HG02763 (cell line): ENCODE results near the gene SLC39A1.
"Not testable (repeated sequence)": the region's sequence is repeated elsewhere in the genome, so short reads cannot be mapped to it uniquely, and the experiment has no call there.

ENCODE experiments used
- ATAC-seq: cut with Tn5 transposase; IDR thresholded peaks from one replicate; pipeline ENCODE4 v1.9.1; 2021; ENCODE audit warnings: mild to moderate bottlenecking, moderate library complexity; ENCODE audit not compliant: unreplicated experiment

The SLC39A1 gene

GRCh38 chr1:153963030-153963849 lies at the start of gene SLC39A1:
TSS of gene SLC39A1 (minus strand) at chr1:153963537. CDS start at chr1:153962715, 822 bp downstream.
- ATAC-seq: peak; percentile 48

- not testable (repeated sequence) for ATAC-seq
Measured at GRCh38 chr1:154012543-154012942, 49.2 kb upstream of the SLC39A1 start.

- no peak for ATAC-seq
Measured at GRCh38 chr1:154012129-154012528, 48.8 kb upstream of the SLC39A1 start.

GRCh38 chr1:154006136-154006535 lies 42.8 kb upstream of the SLC39A1 start:
- ATAC-seq: no peak

- ATAC-seq: no peak
Measured at GRCh38 chr1:154000420-154000819, 37.1 kb upstream of the SLC39A1 start.

GRCh38 chr1:153996882-153997281 lies 33.5 kb upstream of the SLC39A1 start:
- not testable (repeated sequence) for ATAC-seq

- ATAC-seq: no peak
Measured at GRCh38 chr1:153995640-153996039, 32.3 kb upstream of the SLC39A1 start.

- no peak for ATAC-seq
Measured at GRCh38 chr1:153995202-153995601, 31.9 kb upstream of the SLC39A1 start.

- no peak for ATAC-seq
Measured at GRCh38 chr1:153991806-153992205, 28.5 kb upstream of the SLC39A1 start.

- no peak for ATAC-seq
Measured at GRCh38 chr1:153991151-153991630, 27.9 kb upstream of the SLC39A1 start.

GRCh38 chr1:153990468-153991150 lies 27.3 kb upstream of the SLC39A1 start, which contains the start of gene RPS27:
TSS of gene RPS27 (plus strand) at chr1:153990762. CDS start at chr1:153990797, 35 bp downstream.
- peak; percentile 85 for ATAC-seq

- no peak for ATAC-seq
Measured at GRCh38 chr1:153987621-153988020, 24.3 kb upstream of the SLC39A1 start.

GRCh38 chr1:153985941-153986761 lies 22.8 kb upstream of the SLC39A1 start, which contains the start of gene RAB13:
TSS of gene RAB13 (minus strand) at chr1:153986339. CDS start at chr1:153986236, 103 bp downstream.
- ATAC-seq: no peak

- ATAC-seq: no peak
Measured at GRCh38 chr1:153985341-153985912, 22.1 kb upstream of the SLC39A1 start.

- no peak for ATAC-seq
Measured at GRCh38 chr1:153984123-153984894, 21.0 kb upstream of the SLC39A1 start.

GRCh38 chr1:153981735-153982134 lies 18.4 kb upstream of the SLC39A1 start:
- ATAC-seq: not testable (repeated sequence)

GRCh38 chr1:153979091-153979490 lies 15.8 kb upstream of the SLC39A1 start:
- not testable (repeated sequence) for ATAC-seq

GRCh38 chr1:153978274-153978909 lies 15.1 kb upstream of the SLC39A1 start:
- no peak for ATAC-seq
